GM19324 (cell line): ENCODE results near the gene OXGR1.

ENCODE experiments used
- ATAC-seq: cut with Tn5 transposase; IDR thresholded peaks from one replicate; pipeline ENCODE4 v1.9.1; 2021; ENCODE audit warnings: mild to moderate bottlenecking, moderate library complexity; ENCODE audit not compliant: unreplicated experiment, low FRiP score

The OXGR1 gene

GRCh38 chr13:96966415-96967102 lies 27.7 kb downstream of the OXGR1 start:
- no peak for ATAC-seq

- ATAC-seq = no peak
Observed at GRCh38 chr13:96963786-96964475, 30.3 kb downstream of the OXGR1 start.

GRCh38 chr13:96960379-96960778 lies 33.9 kb downstream of the OXGR1 start:
- ATAC-seq = no peak

- no peak for ATAC-seq
Observed at GRCh38 chr13:96958286-96958891, 35.9 kb downstream of the OXGR1 start.

GRCh38 chr13:96952595-96952994 lies 41.7 kb downstream of the OXGR1 start:
- no peak for ATAC-seq

- no peak for ATAC-seq
Observed at GRCh38 chr13:96948127-96948526, 46.1 kb downstream of the OXGR1 start.

- ATAC-seq = no peak
Observed at GRCh38 chr13:96947343-96947910, 46.8 kb downstream of the OXGR1 start.

GRCh38 chr13:96946709-96947311 lies 47.5 kb downstream of the OXGR1 start:
- ATAC-seq = no peak

GRCh38 chr13:96940961-96941360 lies 53.3 kb downstream of the OXGR1 start:
- no peak for ATAC-seq

GRCh38 chr13:96935901-96936300 lies 58.4 kb downstream of the OXGR1 start:
- ATAC-seq = no peak
